Forelimb muscle (tissue), 1 donor: ENCODE results near the gene HTRA3. TPM values are rescaled to one million over a fixed set of nuclear protein-coding genes. Genes with fewer than 3 reads are reported as not detected.

ENCODE experiments used
- DNase-seq: peaks from one replicate; pipeline ENCODE4 v3.0.0-alpha.2; 2013; ENCODE audit warnings: low read depth
- polyA plus RNA-seq: library from polyadenylated mRNA; unstranded; fragments of 120-200 nt; gene quantifications from one replicate; pipeline ENCODE4 v1.2.1, GENCODE V29; 2013; ENCODE audit not compliant: insufficient read length

HTRA3 gene
- polyA plus RNA-seq, 1 donor, result 47.5 TPM

DNA sequence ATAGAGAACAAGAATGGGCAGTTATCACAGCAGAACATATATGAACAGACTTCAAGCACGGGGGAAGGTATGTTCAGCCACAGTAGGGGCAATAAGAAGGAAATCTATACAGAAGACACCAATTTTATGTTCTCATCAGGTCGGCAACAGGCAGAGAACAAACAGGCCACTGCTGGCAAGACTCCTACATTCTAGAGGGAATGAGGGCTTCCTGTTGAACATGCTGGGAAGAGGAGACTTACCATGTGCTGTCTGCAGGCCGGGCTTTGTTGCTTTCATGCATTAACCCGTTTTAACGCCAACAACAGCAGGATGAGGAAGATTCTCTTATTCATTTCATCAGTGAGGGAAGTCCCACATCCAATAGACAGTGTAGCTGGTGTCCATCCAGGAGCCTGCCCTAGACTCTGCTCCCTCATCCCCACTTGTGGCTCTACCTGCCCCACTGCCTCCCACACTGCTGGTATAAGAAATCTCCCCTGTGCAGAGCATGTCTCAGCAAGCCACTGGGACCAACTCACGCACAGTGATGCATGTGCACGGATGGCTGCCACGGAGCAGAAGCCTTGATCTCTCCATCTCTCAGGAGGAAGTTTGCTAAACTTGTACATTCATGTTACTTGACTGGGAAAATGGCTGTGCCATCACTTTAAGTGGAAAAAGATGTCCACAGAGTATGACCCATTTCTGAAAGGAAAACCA lies 86.5 kb downstream of the HTRA3 start:
- DNase-seq, result no peak

Other genes starting within 250 kb of the HTRA3 start
- 17.0 TPM for gene ABLIM2, start 110.9 kb upstream of the HTRA3 start, polyA plus RNA-seq
- gene SH3TC1, start 70.5 kb upstream of the HTRA3 start, polyA plus RNA-seq, result 8.5 TPM
- gene ACOX3, start 171.0 kb downstream of the HTRA3 start, polyA plus RNA-seq, result 11.7 TPM
- gene TRMT44, start 171.0 kb downstream of the HTRA3 start, polyA plus RNA-seq, result 12.0 TPM